ENCODE measurements around the gene FGGY.

FGGY gene

GRCh38 chr1:59736744-59737143 is 439.9 kb downstream of the FGGY start:
- Histone ChIP-seq H3K9me3 (ENCODE audit: insufficient read depth, low read length, severe bottlenecking) (peaks cover 13% of the 10 kb centered on the region), H3K27ac (ENCODE audit: low read length) (no peak overlapping the region), H3K4me3 (ENCODE audit: low read depth in 1 of 2, low read length in 2 of 2) (no peak overlapping the region), H4K20me1 (ENCODE audit: insufficient read depth, low read length) (no peaks in the 10 kb centered on the region), H3K4me2 (ENCODE audit: insufficient read depth, low read length) (no peak overlapping the region), H3K4me1 (ENCODE audit: insufficient read depth, low read length) (peaks cover 7% of the 10 kb centered on the region), H3K9ac (ENCODE audit: low read depth, low read length) (no peak overlapping the region), H3K27me3 (ENCODE audit: insufficient read depth, low read length, poor library complexity) (no peaks in the 10 kb centered on the region), H2AFZ (ENCODE audit: low read depth, low read length) (no peak overlapping the region), H3K79me2 (ENCODE audit: insufficient read depth, low read length) (no peaks in the 10 kb centered on the region), H3K36me3 (ENCODE audit: insufficient read depth, low read length) (peaks cover 9% of the 10 kb centered on the region; the same call in 1 of the 2 replicates)
- no peak for TF ChIP-seq EZH2 (IDR thresholded peaks at IDR 0.05; ENCODE audit: borderline replicate concordance, low read depth, low read length, severe bottlenecking)
- no peak for TF ChIP-seq CTCF (IDR thresholded peaks at IDR 0.05; ENCODE audit: borderline replicate concordance, extremely low read depth, low read length, poor library complexity, severe bottlenecking)
- no peak for DNase-seq
- no peak for ATAC-seq (ENCODE audit: insufficient read depth, low read depth)

GRCh38 chr1:59737638-59738037 is 440.7 kb downstream of the FGGY start:
- Histone ChIP-seq H3K36me3 (ENCODE audit: insufficient read depth, low read length) (peaks cover 9% of the 10 kb centered on the region; the same call in 1 of the 2 replicates), H3K4me3 (ENCODE audit: low read depth in 1 of 2, low read length in 2 of 2) (no peak overlapping the region), H3K27me3 (ENCODE audit: insufficient read depth, low read length, poor library complexity) (no peaks in the 10 kb centered on the region), H2AFZ (ENCODE audit: low read depth, low read length) (no peak overlapping the region), H3K4me2 (ENCODE audit: insufficient read depth, low read length) (no peak overlapping the region), H3K9ac (ENCODE audit: low read depth, low read length) (no peak overlapping the region), H3K27ac (ENCODE audit: low read length) (no peak overlapping the region), H3K9me3 (ENCODE audit: insufficient read depth, low read length, severe bottlenecking) (peaks cover 13% of the 10 kb centered on the region), H4K20me1 (ENCODE audit: insufficient read depth, low read length) (no peaks in the 10 kb centered on the region), H3K4me1 (ENCODE audit: insufficient read depth, low read length) (no peaks in the 10 kb centered on the region), H3K79me2 (ENCODE audit: insufficient read depth, low read length) (no peaks in the 10 kb centered on the region)
- TF ChIP-seq EZH2 (IDR thresholded peaks at IDR 0.05; ENCODE audit: borderline replicate concordance, low read depth, low read length, severe bottlenecking) (no peak), CTCF (IDR thresholded peaks at IDR 0.05; ENCODE audit: borderline replicate concordance, extremely low read depth, low read length, poor library complexity, severe bottlenecking) (no peak)
- DNase-seq (no peak), ATAC-seq (ENCODE audit: insufficient read depth, low read depth) (no peak)

GRCh38 chr1:59738152-59738551 is 441.3 kb downstream of the FGGY start:
- no peak for DNase-seq
- Histone ChIP-seq H3K27me3 (ENCODE audit: insufficient read depth, low read length, poor library complexity) (no peaks in the 10 kb centered on the region), H3K27ac (ENCODE audit: low read length) (no peak overlapping the region), H3K36me3 (ENCODE audit: insufficient read depth, low read length) (peaks cover 9% of the 10 kb centered on the region; the same call in 1 of the 2 replicates), H3K9me3 (ENCODE audit: insufficient read depth, low read length, severe bottlenecking) (peaks cover 13% of the 10 kb centered on the region), H3K9ac (ENCODE audit: low read depth, low read length) (no peak overlapping the region), H3K4me2 (ENCODE audit: insufficient read depth, low read length) (no peak overlapping the region), H4K20me1 (ENCODE audit: insufficient read depth, low read length) (no peaks in the 10 kb centered on the region), H3K4me1 (ENCODE audit: insufficient read depth, low read length) (no peaks in the 10 kb centered on the region), H2AFZ (ENCODE audit: low read depth, low read length) (no peak overlapping the region), H3K4me3 (ENCODE audit: low read depth in 1 of 2, low read length in 2 of 2) (no peak overlapping the region), H3K79me2 (ENCODE audit: insufficient read depth, low read length) (no peaks in the 10 kb centered on the region)
- no peak for ATAC-seq (ENCODE audit: insufficient read depth, low read depth)
- TF ChIP-seq EZH2 (IDR thresholded peaks at IDR 0.05; ENCODE audit: borderline replicate concordance, low read depth, low read length, severe bottlenecking) (no peak), CTCF (IDR thresholded peaks at IDR 0.05; ENCODE audit: borderline replicate concordance, extremely low read depth, low read length, poor library complexity, severe bottlenecking) (no peak)

- peaks cover 9% of the 10 kb centered on the region; the same call in 1 of the 2 replicates for H3K36me3 ChIP-seq (ENCODE audit: insufficient read depth, low read length)
- no peak overlapping the region for H3K4me3 ChIP-seq (ENCODE audit: low read depth in 1 of 2, low read length in 2 of 2)
- no peaks in the 10 kb centered on the region for H3K27me3 ChIP-seq (ENCODE audit: insufficient read depth, low read length, poor library complexity)
- no peaks in the 10 kb centered on the region for H3K4me1 ChIP-seq (ENCODE audit: insufficient read depth, low read length)
- H3K27ac ChIP-seq (ENCODE audit: low read length): no peak overlapping the region
- H3K9me3 ChIP-seq (ENCODE audit: insufficient read depth, low read length, severe bottlenecking): peaks cover 13% of the 10 kb centered on the region
- ATAC-seq (ENCODE audit: insufficient read depth, low read depth): no peak
- no peak for DNase-seq
- H3K4me2 ChIP-seq (ENCODE audit: insufficient read depth, low read length): no peak overlapping the region
- no peaks in the 10 kb centered on the region for H4K20me1 ChIP-seq (ENCODE audit: insufficient read depth, low read length)
- no peak overlapping the region for H3K9ac ChIP-seq (ENCODE audit: low read depth, low read length)
- no peak overlapping the region for H2AFZ ChIP-seq (ENCODE audit: low read depth, low read length)
- H3K79me2 ChIP-seq (ENCODE audit: insufficient read depth, low read length): no peaks in the 10 kb centered on the region
- TF ChIP-seq EZH2 (IDR thresholded peaks at IDR 0.05; ENCODE audit: borderline replicate concordance, low read depth, low read length, severe bottlenecking): no peak
- TF ChIP-seq CTCF (IDR thresholded peaks at IDR 0.05; ENCODE audit: borderline replicate concordance, extremely low read depth, low read length, poor library complexity, severe bottlenecking): no peak
Measured at GRCh38 chr1:59738591-59739015, 441.7 kb downstream of the FGGY start.

All from DND-41 (cell line).